ENCODE data around the gene UBE2K.

The UBE2K gene

GRCh38 chr4:39770471-39770870, 72.5 kb downstream of the UBE2K start:
- Histone ChIP-seq H3K4me1 (ENCODE audit: control insufficient read depth, insufficient read depth, low read length) (no peaks in the 10 kb centered on the region), H3K4me3 (ENCODE audit: low read depth, low read length) (no peak overlapping the region), H3K9me3 (ENCODE audit: control insufficient read depth, insufficient read depth, low read depth, low read length) (no peaks in the 10 kb centered on the region), H3K36me3 (ENCODE audit: control insufficient read depth in 2 of 2, insufficient read depth in 1 of 2, low read length in 2 of 2) (peaks cover 10 to 46% of the 10 kb centered on the region in 2 experiments; a peak in 2 of 3 replicates), H3K27ac (ENCODE audit: extremely low read depth, low read depth, low read length) (no peak overlapping the region)
- TF ChIP-seq ZNF302 (tag by site-specific recombination; IDR thresholded peaks at IDR 0.05; ENCODE audit: low read depth) (no peak), ZNF292 (tag by site-specific recombination; IDR thresholded peaks at IDR 0.05; ENCODE audit: borderline replicate concordance, low read depth) (no peak), YY2 (tag by site-specific recombination; IDR thresholded peaks at IDR 0.05) (no peak), ZNF214 (tag by site-specific recombination; IDR thresholded peaks at IDR 0.05; ENCODE audit: borderline replicate concordance) (no peak), ZNF23 (tag by site-specific recombination; IDR thresholded peaks at IDR 0.05; ENCODE audit: borderline replicate concordance) (no peak), ZSCAN4 (tag by site-specific recombination; IDR thresholded peaks at IDR 0.05) (no peak), SP3 (tag by site-specific recombination; IDR thresholded peaks at IDR 0.05) (no peak), ZNF777 (tag by site-specific recombination; IDR thresholded peaks at IDR 0.05; ENCODE audit: borderline replicate concordance) (no peak)
- ChIA-PET POLR2A (no interaction called here), CTCF (no interaction called here)

- Histone ChIP-seq H3K4me1 (ENCODE audit: control insufficient read depth, insufficient read depth, low read length) (no peaks in the 10 kb centered on the region), H3K4me3 (ENCODE audit: low read depth, low read length) (no peak overlapping the region), H3K9me3 (ENCODE audit: control insufficient read depth, insufficient read depth, low read depth, low read length) (no peaks in the 10 kb centered on the region), H3K27ac (ENCODE audit: extremely low read depth, low read depth, low read length) (no peak overlapping the region), H3K36me3 (ENCODE audit: control insufficient read depth in 2 of 2, insufficient read depth in 1 of 2, low read length in 2 of 2) (peaks cover 10 to 46% of the 10 kb centered on the region in 2 experiments; a peak in 2 of 3 replicates)
- ChIA-PET CTCF (no interaction called here), POLR2A (no interaction called here)
- no peak for TF ChIP-seq ZNF791 (tag by site-specific recombination; IDR thresholded peaks at IDR 0.05)
- no peak for TF ChIP-seq ZNF621 (tag by site-specific recombination; IDR thresholded peaks at IDR 0.05)
- TF ChIP-seq PATZ1 (tag by site-specific recombination; IDR thresholded peaks at IDR 0.05), result no peak
- TF ChIP-seq ZNF184 (tag by site-specific recombination; IDR thresholded peaks at IDR 0.05), result no peak
- TF ChIP-seq ZXDB (tag by site-specific recombination; IDR thresholded peaks at IDR 0.05), result no peak
- no peak for TF ChIP-seq PRDM6 (tag by site-specific recombination; IDR thresholded peaks at IDR 0.05)
- no peak for TF ChIP-seq ZNF311 (tag by site-specific recombination; IDR thresholded peaks at IDR 0.05; ENCODE audit: borderline replicate concordance)
- no peak for TF ChIP-seq ZNF48 (tag by site-specific recombination; IDR thresholded peaks at IDR 0.05)
- TF ChIP-seq HOXC10 (CRISPR knock-in tag; IDR thresholded peaks at IDR 0.05), result no peak
- no peak for TF ChIP-seq ZNF549 (tag by site-specific recombination; IDR thresholded peaks at IDR 0.05)
- TF ChIP-seq ZNF585B (tag by site-specific recombination; IDR thresholded peaks at IDR 0.05), result no peak
- no peak for TF ChIP-seq ZNF747 (tag by site-specific recombination; IDR thresholded peaks at IDR 0.05)
- TF ChIP-seq BCL11B (tag by site-specific recombination; IDR thresholded peaks at IDR 0.05; ENCODE audit: low read depth), result no peak
- no peak for TF ChIP-seq BCL6B (tag by site-specific recombination; IDR thresholded peaks at IDR 0.05)
- no peak for TF ChIP-seq ZNF138 (tag by site-specific recombination; IDR thresholded peaks at IDR 0.05; ENCODE audit: borderline replicate concordance)
- TF ChIP-seq GLIS2 (tag by site-specific recombination; IDR thresholded peaks at IDR 0.05), result no peak
- no peak for TF ChIP-seq ZBTB10 (tag by site-specific recombination; IDR thresholded peaks at IDR 0.05)
These were observed 73.2 kb downstream of the UBE2K start for GRCh38 chr4:39770969-39771724.

Data from HEK293 (cell line).